ENCODE data around the gene ZNF746.

ZNF746 gene

GRCh38 chr7:149444287-149444686, 53.3 kb downstream of the ZNF746 start:
- no peak overlapping the region for H3K27ac ChIP-seq (replicated peaks; ENCODE audit: low read length)
- no CpG with 5 or more reads among the region's 6 CpGs for WGBS, 2 donors (ENCODE audit: extremely low coverage in 2 of 2, insufficient read length in 2 of 2, insufficient replicate concordance in 1 of 2)
- no peak overlapping the region for H3K4me2 ChIP-seq (ENCODE audit: insufficient read depth, low read length, poor library complexity, severe bottlenecking)

DNA sequence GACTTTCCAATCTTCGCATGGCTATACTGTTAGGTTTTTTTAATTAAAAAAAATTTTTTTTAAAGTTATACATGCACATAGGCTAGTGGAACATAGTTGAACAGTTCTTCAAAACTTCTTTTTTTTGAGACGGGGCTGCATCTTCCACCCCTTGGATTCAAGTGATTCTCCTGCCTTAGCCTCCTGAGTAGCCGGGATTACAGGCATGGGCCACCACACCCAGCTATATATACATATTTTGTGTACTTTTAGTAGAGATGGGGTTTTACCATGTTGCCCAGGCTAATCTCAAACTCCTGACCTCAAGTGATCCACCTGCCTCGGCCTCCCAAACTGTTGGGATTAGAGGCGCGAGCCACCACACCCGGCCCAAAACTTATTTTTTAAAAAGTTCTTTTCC, 54.1 kb downstream of the ZNF746 start:
- Histone ChIP-seq H3K27me3 (ENCODE audit: control insufficient read depth in 3 of 3, insufficient read depth in 3 of 3, low read depth in 1 of 3, low read length in 3 of 3) (no peaks in the 10 kb centered on the region), H2AFZ (ENCODE audit: low read length) (no peak overlapping the region), H4K8ac (ENCODE audit: low read depth, low read length) (no peak overlapping the region), H3K9ac (ENCODE audit: low read depth, low read length, poor library complexity) (no peak overlapping the region), H4K91ac (ENCODE audit: low read depth, low read length, poor library complexity) (no peak overlapping the region), H3K4ac (ENCODE audit: low read length) (no peak overlapping the region), H2BK12ac (ENCODE audit: low read length) (no peak overlapping the region), H3K4me2 (ENCODE audit: insufficient read depth, low read length, poor library complexity, severe bottlenecking) (no peak overlapping the region), H3K4me3 (ENCODE audit: low read length in 2 of 2) (no peak overlapping the region), H3K9me3 (replicated peaks in 1 of 2; ENCODE audit: control insufficient read depth in 2 of 2, insufficient read depth in 1 of 2, low read depth in 1 of 2, low read length in 2 of 2) (no peaks in the 10 kb centered on the region), H2BK5ac (ENCODE audit: low read length) (no peak overlapping the region), H3K23ac (ENCODE audit: low read depth, low read length, poor library complexity) (no peak overlapping the region), H3K27ac (replicated peaks; ENCODE audit: low read length) (no peak overlapping the region), H3K36me3 (replicated peaks in 1 of 2; ENCODE audit: control insufficient read depth in 2 of 2, insufficient read depth in 2 of 2, low read length in 2 of 2) (peaks cover 15 to 76% of the 10 kb centered on the region in 2 donors), H3K18ac (ENCODE audit: low read length) (no peak overlapping the region), H2BK15ac (ENCODE audit: low read length) (no peak overlapping the region), H2AK5ac (ENCODE audit: low read depth, low read length) (no peak overlapping the region), H2BK120ac (ENCODE audit: low read depth, low read length) (no peak overlapping the region), H3K4me1 (ENCODE audit: control insufficient read depth in 2 of 2, insufficient read depth in 1 of 2, low read depth in 1 of 2, low read length in 2 of 2) (no peaks in the 10 kb centered on the region), H3K14ac (ENCODE audit: low read length) (no peak overlapping the region), H3K79me1 (ENCODE audit: low read depth, low read length) (no peaks in the 10 kb centered on the region)
- no peak for DNase-seq (ENCODE audit: low spot score)
- WGBS, 2 donors (ENCODE audit: extremely low coverage in 2 of 2, insufficient read length in 2 of 2, insufficient replicate concordance in 1 of 2) = no CpG with 5 or more reads among the region's 7 CpGs

More at GRCh38 chr7:149444287-149444686, 53.3 kb downstream of the ZNF746 start:
- Histone ChIP-seq H3K4me3 (ENCODE audit: low read length in 2 of 2) (no peak overlapping the region), H2BK15ac (ENCODE audit: low read length) (no peak overlapping the region), H2AK5ac (ENCODE audit: low read depth, low read length) (no peak overlapping the region), H3K27me3 (ENCODE audit: control insufficient read depth in 3 of 3, insufficient read depth in 3 of 3, low read depth in 1 of 3, low read length in 3 of 3) (no peaks in the 10 kb centered on the region), H3K36me3 (replicated peaks in 1 of 2; ENCODE audit: control insufficient read depth in 2 of 2, insufficient read depth in 2 of 2, low read length in 2 of 2) (peaks cover 20 to 82% of the 10 kb centered on the region in 2 donors), H2BK5ac (ENCODE audit: low read length) (no peak overlapping the region), H3K14ac (ENCODE audit: low read length) (no peak overlapping the region), H3K4ac (ENCODE audit: low read length) (no peak overlapping the region), H2AFZ (ENCODE audit: low read length) (no peak overlapping the region), H3K4me1 (ENCODE audit: control insufficient read depth in 2 of 2, insufficient read depth in 1 of 2, low read depth in 1 of 2, low read length in 2 of 2) (no peaks in the 10 kb centered on the region), H3K23ac (ENCODE audit: low read depth, low read length, poor library complexity) (no peak overlapping the region), H3K18ac (ENCODE audit: low read length) (no peak overlapping the region), H2BK120ac (ENCODE audit: low read depth, low read length) (no peak overlapping the region), H2BK12ac (ENCODE audit: low read length) (no peak overlapping the region), H3K9me3 (replicated peaks in 1 of 2; ENCODE audit: control insufficient read depth in 2 of 2, insufficient read depth in 1 of 2, low read depth in 1 of 2, low read length in 2 of 2) (no peaks in the 10 kb centered on the region), H4K8ac (ENCODE audit: low read depth, low read length) (no peak overlapping the region), H4K91ac (ENCODE audit: low read depth, low read length, poor library complexity) (no peak overlapping the region), H3K79me1 (ENCODE audit: low read depth, low read length) (no peaks in the 10 kb centered on the region), H3K9ac (ENCODE audit: low read depth, low read length, poor library complexity) (no peak overlapping the region)
- DNase-seq (ENCODE audit: low spot score) = no peak

- no peak overlapping the region for H3K4me2 ChIP-seq (ENCODE audit: insufficient read depth, low read length, poor library complexity, severe bottlenecking)
- WGBS, 2 donors (ENCODE audit: extremely low coverage in 2 of 2, insufficient read length in 2 of 2, insufficient replicate concordance in 1 of 2) = no CpG with 5 or more reads among the region's 3 CpGs
- H3K4me1 ChIP-seq (ENCODE audit: control insufficient read depth in 2 of 2, insufficient read depth in 1 of 2, low read depth in 1 of 2, low read length in 2 of 2) = no peaks in the 10 kb centered on the region
- H2BK12ac ChIP-seq (ENCODE audit: low read length) = no peak overlapping the region
- no peak overlapping the region for H3K23ac ChIP-seq (ENCODE audit: low read depth, low read length, poor library complexity)
- peaks cover 15 to 77% of the 10 kb centered on the region in 2 donors for H3K36me3 ChIP-seq (replicated peaks in 1 of 2; ENCODE audit: control insufficient read depth in 2 of 2, insufficient read depth in 2 of 2, low read length in 2 of 2)
- H3K9ac ChIP-seq (ENCODE audit: low read depth, low read length, poor library complexity) = no peak overlapping the region
- no peak overlapping the region for H2AK5ac ChIP-seq (ENCODE audit: low read depth, low read length)
- H4K91ac ChIP-seq (ENCODE audit: low read depth, low read length, poor library complexity) = no peak overlapping the region
- no peak overlapping the region for H3K4me3 ChIP-seq (ENCODE audit: low read length in 2 of 2)
- no peak for DNase-seq (ENCODE audit: low spot score)
- H2BK5ac ChIP-seq (ENCODE audit: low read length) = no peak overlapping the region
- H3K79me1 ChIP-seq (ENCODE audit: low read depth, low read length) = no peaks in the 10 kb centered on the region
- no peak overlapping the region for H3K4ac ChIP-seq (ENCODE audit: low read length)
- H3K27me3 ChIP-seq (ENCODE audit: control insufficient read depth in 3 of 3, insufficient read depth in 3 of 3, low read depth in 1 of 3, low read length in 3 of 3) = no peaks in the 10 kb centered on the region
- no peak overlapping the region for H2BK120ac ChIP-seq (ENCODE audit: low read depth, low read length)
- no peak overlapping the region for H4K8ac ChIP-seq (ENCODE audit: low read depth, low read length)
- no peak overlapping the region for H3K18ac ChIP-seq (ENCODE audit: low read length)
- no peaks in the 10 kb centered on the region for H3K9me3 ChIP-seq (replicated peaks in 1 of 2; ENCODE audit: control insufficient read depth in 2 of 2, insufficient read depth in 1 of 2, low read depth in 1 of 2, low read length in 2 of 2)
- H2BK15ac ChIP-seq (ENCODE audit: low read length) = no peak overlapping the region
- H2AFZ ChIP-seq (ENCODE audit: low read length) = no peak overlapping the region
- H3K14ac ChIP-seq (ENCODE audit: low read length) = no peak overlapping the region
- H3K27ac ChIP-seq (replicated peaks; ENCODE audit: low read length) = no peak overlapping the region
Measured at GRCh38 chr7:149442924-149443323, 54.7 kb downstream of the ZNF746 start.

GRCh38 chr7:149440222-149440621, 57.4 kb downstream of the ZNF746 start:
- Histone ChIP-seq H2BK15ac (ENCODE audit: low read length) (no peak overlapping the region), H3K23ac (ENCODE audit: low read depth, low read length, poor library complexity) (no peak overlapping the region), H2BK12ac (ENCODE audit: low read length) (no peak overlapping the region), H3K4ac (ENCODE audit: low read length) (no peak overlapping the region), H4K8ac (ENCODE audit: low read depth, low read length) (no peak overlapping the region), H3K9me3 (replicated peaks in 1 of 2; ENCODE audit: control insufficient read depth in 2 of 2, insufficient read depth in 1 of 2, low read depth in 1 of 2, low read length in 2 of 2) (no peaks in the 10 kb centered on the region), H2AK5ac (ENCODE audit: low read depth, low read length) (no peak overlapping the region), H3K36me3 (replicated peaks in 1 of 2; ENCODE audit: control insufficient read depth in 2 of 2, insufficient read depth in 2 of 2, low read length in 2 of 2) (peaks cover 9 to 69% of the 10 kb centered on the region in 2 donors), H2BK5ac (ENCODE audit: low read length) (no peak overlapping the region), H2BK120ac (ENCODE audit: low read depth, low read length) (no peak overlapping the region), H4K91ac (ENCODE audit: low read depth, low read length, poor library complexity) (no peak overlapping the region), H2AFZ (ENCODE audit: low read length) (no peak overlapping the region), H3K4me3 (ENCODE audit: low read length in 2 of 2) (no peak overlapping the region), H3K4me2 (ENCODE audit: insufficient read depth, low read length, poor library complexity, severe bottlenecking) (no peak overlapping the region), H3K27ac (replicated peaks; ENCODE audit: low read length) (no peak overlapping the region), H3K14ac (ENCODE audit: low read length) (no peak overlapping the region), H3K4me1 (ENCODE audit: control insufficient read depth in 2 of 2, insufficient read depth in 1 of 2, low read depth in 1 of 2, low read length in 2 of 2) (no peaks in the 10 kb centered on the region), H3K27me3 (ENCODE audit: control insufficient read depth in 3 of 3, insufficient read depth in 3 of 3, low read depth in 1 of 3, low read length in 3 of 3) (no peaks in the 10 kb centered on the region), H3K9ac (ENCODE audit: low read depth, low read length, poor library complexity) (no peak overlapping the region), H3K79me1 (ENCODE audit: low read depth, low read length) (no peaks in the 10 kb centered on the region), H3K18ac (ENCODE audit: low read length) (no peak overlapping the region)
- DNase-seq (ENCODE audit: low spot score) = no peak
- no CpG with 5 or more reads among the region's 4 CpGs for WGBS, 2 donors (ENCODE audit: extremely low coverage in 2 of 2, insufficient read length in 2 of 2, insufficient replicate concordance in 1 of 2)
